WTC11 (cell line): Measurements from ENCODE around the gene USP15. TPM values are rescaled to one million over a fixed set of nuclear protein-coding genes. Genes with fewer than 3 reads are reported as not detected.
A peak's percentile ranks its signal among the peaks of the same experiment; 100 is the strongest.

Experiments used
- CREB1 ChIP-seq: sonication (generic); formaldehyde crosslinking; IDR thresholded peaks from 2 replicates; pipeline ENCODE4 v1.8.0; 2023; ENCODE audit warnings: mild to moderate bottlenecking, missing genetic modification reagents
- ESRRA ChIP-seq: sonication (generic); formaldehyde crosslinking; IDR thresholded peaks from 2 replicates; pipeline ENCODE4 v1.8.1; 2022; ENCODE audit warnings: mild to moderate bottlenecking, missing genetic modification reagents, borderline replicate concordance
- FOXP1 ChIP-seq: sonication (generic); formaldehyde crosslinking; IDR thresholded peaks from 2 replicates; pipeline ENCODE4 v1.8.0; 2022; ENCODE audit warnings: missing genetic modification reagents, mild to moderate bottlenecking, moderate library complexity, borderline replicate concordance
- GABPB1 ChIP-seq: sonication (generic); formaldehyde crosslinking; IDR thresholded peaks from 2 replicates; pipeline ENCODE4 v1.8.1; 2023; ENCODE audit warnings: mild to moderate bottlenecking, missing genetic modification reagents
- JUN ChIP-seq: sonication (generic); formaldehyde crosslinking; IDR thresholded peaks from 2 replicates; pipeline ENCODE4 v1.8.0; 2023; ENCODE audit warnings: mild to moderate bottlenecking, missing genetic modification reagents
- KAT7 ChIP-seq: sonication (generic); formaldehyde crosslinking; IDR thresholded peaks from 2 replicates; pipeline ENCODE4 v1.8.1; 2023; ENCODE audit warnings: missing genetic modification reagents, mild to moderate bottlenecking, borderline replicate concordance
- NFYB ChIP-seq: sonication (generic); formaldehyde crosslinking; conservative IDR thresholded peaks from 2 replicates; pipeline ENCODE4 v1.8.0; 2022; ENCODE audit warnings: low read depth, missing genetic modification reagents
- OVOL2 ChIP-seq: fragments of 250-450 bp; sonication (Bioruptor Pico); IDR thresholded peaks from 2 replicates; pipeline ENCODE4 v1.9.0; 2021; ENCODE audit warnings: mild to moderate bottlenecking, borderline replicate concordance
- PRDM15 ChIP-seq: sonication (generic); formaldehyde crosslinking; IDR thresholded peaks from 2 replicates; pipeline ENCODE4 v1.8.0; 2022; ENCODE audit warnings: missing genetic modification reagents
- PREB ChIP-seq: sonication (generic); formaldehyde crosslinking; IDR thresholded peaks from 2 replicates; pipeline ENCODE4 v1.8.1; 2022; ENCODE audit warnings: mild to moderate bottlenecking, missing genetic modification reagents, moderate library complexity, borderline replicate concordance
- PRRX2 ChIP-seq: fragments of 250-450 bp; sonication (Bioruptor Pico); IDR thresholded peaks from 2 replicates; pipeline ENCODE4 v1.8.0; 2021; ENCODE audit warnings: mild to moderate bottlenecking
- RELA ChIP-seq: sonication (generic); formaldehyde crosslinking; IDR thresholded peaks from 2 replicates; pipeline ENCODE4 v1.8.1; 2022; ENCODE audit warnings: missing genetic modification reagents, mild to moderate bottlenecking, borderline replicate concordance
- SMAD3 ChIP-seq: sonication (generic); formaldehyde crosslinking; IDR thresholded peaks from 2 replicates; pipeline ENCODE4 v1.8.0; 2022; ENCODE audit warnings: missing genetic modification reagents, mild to moderate bottlenecking, borderline replicate concordance
- SOX15 ChIP-seq: fragments of 250-450 bp; sonication (Bioruptor Pico); IDR thresholded peaks from 2 replicates; pipeline ENCODE4 v1.9.0; 2021; ENCODE audit warnings: mild to moderate bottlenecking
- TP53 ChIP-seq: sonication (generic); formaldehyde crosslinking; IDR thresholded peaks from 2 replicates; pipeline ENCODE4 v1.8.1; 2023; ENCODE audit warnings: mild to moderate bottlenecking, missing genetic modification reagents
- USF2 ChIP-seq: sonication (generic); formaldehyde crosslinking; IDR thresholded peaks from 2 replicates; pipeline ENCODE4 v1.8.1; 2023; ENCODE audit warnings: mild to moderate bottlenecking, missing genetic modification reagents, moderate library complexity
- ZBTB43 ChIP-seq: sonication (generic); formaldehyde crosslinking; IDR thresholded peaks from 2 replicates; pipeline ENCODE4 v1.8.1; 2023; ENCODE audit warnings: mild to moderate bottlenecking, missing genetic modification reagents
- ZNF121 ChIP-seq: sonication (generic); formaldehyde crosslinking; IDR thresholded peaks from 2 replicates; pipeline ENCODE4 v1.8.0; 2023; ENCODE audit warnings: missing genetic modification reagents
- ZNF138 ChIP-seq: sonication (generic); formaldehyde crosslinking; conservative IDR thresholded peaks from 2 replicates; pipeline ENCODE4 v1.8.1; 2022; ENCODE audit warnings: mild to moderate bottlenecking, moderate library complexity, missing genetic modification reagents
- ZNF416 ChIP-seq: fragments of 250-450 bp; sonication (Bioruptor Pico); IDR thresholded peaks from 2 replicates; pipeline ENCODE4 v1.9.0; 2021; ENCODE audit warnings: mild to moderate bottlenecking, inconsistent platforms
- ZSCAN18 ChIP-seq: fragments of 250-450 bp; sonication (Bioruptor Pico); IDR thresholded peaks from 2 replicates; pipeline ENCODE4 v2.1.2; 2022; ENCODE audit warnings: mild to moderate bottlenecking, moderate library complexity
- total RNA-seq: library from RNA; stranded (reverse); gene quantifications from 3 replicates; pipeline ENCODE4 v1.2.3, GENCODE V29; 2021
- TF ChIP-seq, protein P1 (sequence below): fragments of 250-450 bp; sonication (Bioruptor Pico); conservative IDR thresholded peaks from 2 replicates; pipeline ENCODE4 v1.9.0; 2021; ENCODE audit warnings: mild to moderate bottlenecking
- TF ChIP-seq, protein P2 (sequence below): sonication (generic); formaldehyde crosslinking; conservative IDR thresholded peaks from 2 replicates; pipeline ENCODE4 v1.8.1; 2023; ENCODE audit warnings: mild to moderate bottlenecking, low read depth, missing genetic modification reagents, moderate library complexity
- TF ChIP-seq, protein P3 (sequence below): sonication (generic); formaldehyde crosslinking; conservative IDR thresholded peaks from 2 replicates; pipeline ENCODE4 v1.8.1; 2022; ENCODE audit warnings: mild to moderate bottlenecking, missing genetic modification reagents

Gene USP15
- total RNA-seq, 1 experiment from 2014 or later, result 37.2 TPM

GRCh38 chr12:62259993-62260732 is at the start of gene USP15 (continued):
- TF ChIP-seq GABPB1 (CRISPR knock-in tag), result no peak
- no peak for TF ChIP-seq RELA (CRISPR knock-in tag)
- TF ChIP-seq, protein P1, sequence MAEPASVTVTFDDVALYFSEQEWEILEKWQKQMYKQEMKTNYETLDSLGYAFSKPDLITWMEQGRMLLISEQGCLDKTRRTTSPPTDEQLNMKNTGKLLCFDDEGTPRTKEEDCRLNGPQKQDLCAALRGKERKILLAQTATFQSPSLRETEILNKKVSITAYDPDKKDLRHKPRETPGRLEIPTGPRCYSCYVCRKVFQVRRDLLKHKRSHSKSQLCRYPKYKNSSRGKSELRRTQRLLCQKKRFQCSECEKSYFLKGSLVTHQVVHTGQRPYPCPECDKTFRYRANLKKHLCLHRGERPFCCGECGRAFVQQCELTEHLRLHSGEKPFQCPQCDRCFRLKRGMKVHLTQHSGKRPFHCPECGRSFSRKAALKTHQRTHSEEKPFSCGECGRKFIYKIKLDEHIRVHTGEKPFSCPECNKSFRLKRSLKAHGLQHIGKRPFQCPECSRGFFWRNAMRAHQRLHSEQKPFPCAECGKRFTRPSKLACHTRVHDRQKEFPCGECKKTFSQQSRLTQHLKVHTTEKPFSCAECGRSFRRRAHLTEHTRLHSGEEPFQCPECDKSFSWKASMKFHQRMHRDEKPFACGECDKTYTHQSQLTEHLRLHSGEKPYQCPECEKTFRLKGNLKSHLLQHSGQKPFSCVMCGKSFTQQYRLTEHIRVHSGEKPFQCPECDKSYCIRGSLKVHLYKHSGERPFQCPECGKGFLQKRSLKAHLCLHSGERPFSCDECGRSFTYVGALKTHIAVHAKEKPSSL (CRISPR knock-in tag), result no peak
- no peak for TF ChIP-seq ZNF138 (CRISPR knock-in tag)
- no peak for TF ChIP-seq ZNF121 (CRISPR knock-in tag)
- TF ChIP-seq PREB (CRISPR knock-in tag), result no peak
- TF ChIP-seq FOXP1 (CRISPR knock-in tag), result peak; percentile 71; the same call in 1 of the 2 replicates
- TF ChIP-seq KAT7 (CRISPR knock-in tag), result peak; percentile 25; the same call in 1 of the 2 replicates
- TF ChIP-seq JUN (CRISPR knock-in tag), result 0 out of 2 replicates have a peak, but pooled peaks have one; percentile 50
- 0 out of 2 replicates have a peak, but pooled peaks have one; percentile 73 for TF ChIP-seq PRRX2 (CRISPR knock-in tag)
- TF ChIP-seq ZNF416 (CRISPR knock-in tag), result no peak
- TF ChIP-seq ESRRA (CRISPR knock-in tag), result no peak
- no peak for TF ChIP-seq TP53 (CRISPR knock-in tag)
- peak; percentile 96 for TF ChIP-seq PRDM15 (CRISPR knock-in tag)
- no peak for TF ChIP-seq ZSCAN18 (CRISPR knock-in tag)
- TF ChIP-seq USF2 (CRISPR knock-in tag), result peak; percentile 48; the same call in 1 of the 2 replicates
- no peak for TF ChIP-seq NFYB
- TF ChIP-seq, protein P2, sequence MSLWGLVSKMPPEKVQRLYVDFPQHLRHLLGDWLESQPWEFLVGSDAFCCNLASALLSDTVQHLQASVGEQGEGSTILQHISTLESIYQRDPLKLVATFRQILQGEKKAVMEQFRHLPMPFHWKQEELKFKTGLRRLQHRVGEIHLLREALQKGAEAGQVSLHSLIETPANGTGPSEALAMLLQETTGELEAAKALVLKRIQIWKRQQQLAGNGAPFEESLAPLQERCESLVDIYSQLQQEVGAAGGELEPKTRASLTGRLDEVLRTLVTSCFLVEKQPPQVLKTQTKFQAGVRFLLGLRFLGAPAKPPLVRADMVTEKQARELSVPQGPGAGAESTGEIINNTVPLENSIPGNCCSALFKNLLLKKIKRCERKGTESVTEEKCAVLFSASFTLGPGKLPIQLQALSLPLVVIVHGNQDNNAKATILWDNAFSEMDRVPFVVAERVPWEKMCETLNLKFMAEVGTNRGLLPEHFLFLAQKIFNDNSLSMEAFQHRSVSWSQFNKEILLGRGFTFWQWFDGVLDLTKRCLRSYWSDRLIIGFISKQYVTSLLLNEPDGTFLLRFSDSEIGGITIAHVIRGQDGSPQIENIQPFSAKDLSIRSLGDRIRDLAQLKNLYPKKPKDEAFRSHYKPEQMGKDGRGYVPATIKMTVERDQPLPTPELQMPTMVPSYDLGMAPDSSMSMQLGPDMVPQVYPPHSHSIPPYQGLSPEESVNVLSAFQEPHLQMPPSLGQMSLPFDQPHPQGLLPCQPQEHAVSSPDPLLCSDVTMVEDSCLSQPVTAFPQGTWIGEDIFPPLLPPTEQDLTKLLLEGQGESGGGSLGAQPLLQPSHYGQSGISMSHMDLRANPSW (CRISPR knock-in tag), result no peak
- TF ChIP-seq OVOL2 (CRISPR knock-in tag), result no peak
- no peak; the same call in none of the 2 replicates for TF ChIP-seq SMAD3
- peak; percentile 86; the same call in 1 of the 2 replicates for TF ChIP-seq ZBTB43
- TF ChIP-seq CREB1 (CRISPR knock-in tag), result no peak
- TF ChIP-seq, protein P3, sequence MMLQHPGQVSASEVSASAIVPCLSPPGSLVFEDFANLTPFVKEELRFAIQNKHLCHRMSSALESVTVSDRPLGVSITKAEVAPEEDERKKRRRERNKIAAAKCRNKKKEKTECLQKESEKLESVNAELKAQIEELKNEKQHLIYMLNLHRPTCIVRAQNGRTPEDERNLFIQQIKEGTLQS (CRISPR knock-in tag), result no peak
- no peak for TF ChIP-seq SOX15 (CRISPR knock-in tag)
